GM12878 (cell line): ENCODE results near the gene USP15. TPM values are rescaled to one million over a fixed set of nuclear protein-coding genes. Genes with fewer than 3 reads are reported as not detected.

Experiments
- ATAC-seq: fragments of 200-7000 bp; cut with Tn5 transposase; 3 replicates; pipeline ENCODE4 v1.9.1; 2020; ENCODE audit warnings: mild to moderate bottlenecking, moderate library complexity
- BruUV-seq: library from RNA; stranded (reverse); fragments of 400-500 nt; replicated peaks from 2 replicates; lab custom pipeline; 2021; lab: Mats Ljungman, UMichigan
- CTCF ChIA-PET: fragments of 300-600 bp; sonication (Branson Sonifier 250); formaldehyde crosslinking; extraction: SDS; loops from one replicate; lab custom pipeline; 2021; ENCODE audit warnings: inconsistent platforms; lab: Yijun Ruan, JAX
- POLR2A ChIA-PET: fragments of 350-600 bp; formaldehyde crosslinking; extraction: SDS; loops from one replicate; lab custom pipeline; 2021; ENCODE audit warnings: inconsistent platforms; lab: Charles Lee
- RAD21 ChIA-PET: fragments of 300-600 bp; sonication (Branson Sonifier 250); formaldehyde crosslinking; loops from one replicate; lab custom pipeline; 2023; ENCODE audit warnings: antibody characterized with exemption; ENCODE audit not compliant: unreplicated experiment; lab: Charles Lee
- SMC1A ChIA-PET: fragments of 300-600 bp; sonication (Branson Sonifier 250); formaldehyde crosslinking; loops from one replicate; lab custom pipeline; 2023; ENCODE audit not compliant: unreplicated experiment, uncharacterized antibody; lab: Charles Lee
- DNase-seq: peaks from one replicate; pipeline ENCODE4 v3.0.0-alpha.2; 2011; ENCODE audit warnings: low read depth, low spot score
- FAIRE-seq: peaks from 3 replicates; lab custom pipeline; 2011; peaks lifted over from hg19 to GRCh38; lab: Jason Lieb, UNC
- H2AFZ ChIP-seq: 2 replicates; pipeline ENCODE4 v1.6.0; 2011; ENCODE audit warnings: low read depth, low read length, control low read depth; ENCODE audit not compliant: control insufficient read depth
- H3K27ac ChIP-seq: 2 replicates; pipeline ENCODE4 v1.5.1; 2011; ENCODE audit warnings: control low read depth; ENCODE audit not compliant: control insufficient read depth, insufficient read depth
- H3K27me3 ChIP-seq, 2 experiments: replicated peaks in 1 of 2; 2 replicates each; pipeline versions ENCODE4 v1.6.0 to v1.6.1; 2011; ENCODE audit warnings: low read length in 1 of 2; ENCODE audit not compliant: control insufficient read depth in 2 of 2, insufficient read depth in 2 of 2
- H3K36me3 ChIP-seq, 2 experiments: 2 replicates each; pipeline ENCODE4 v1.5.1; 2011; ENCODE audit warnings: low read length in 1 of 2; ENCODE audit not compliant: control insufficient read depth in 2 of 2, insufficient read depth in 2 of 2
- H3K4me1 ChIP-seq: 2 replicates; pipeline ENCODE4 v1.6.1; 2011; ENCODE audit warnings: mild to moderate bottlenecking, low read length, moderate library complexity, mixed read lengths; ENCODE audit not compliant: control insufficient read depth, insufficient read depth
- H3K4me2 ChIP-seq: 2 replicates; pipeline ENCODE4 v1.6.0; 2011; ENCODE audit warnings: control low read depth; ENCODE audit not compliant: control insufficient read depth, insufficient read depth
- H3K4me3 ChIP-seq: fragments of 200-600 bp; sonication (generic); 2 replicates; pipeline ENCODE4 v1.5.1; 2016
- H3K79me2 ChIP-seq: 2 replicates; pipeline ENCODE4 v1.6.0; 2011; ENCODE audit warnings: low read length; ENCODE audit not compliant: control insufficient read depth, insufficient read depth
- H3K9ac ChIP-seq: 2 replicates; pipeline ENCODE4 v1.8.0; 2011; ENCODE audit warnings: low read length, control low read depth, mixed read lengths; ENCODE audit not compliant: control insufficient read depth, insufficient read depth
- H3K9me3 ChIP-seq: replicated peaks from 3 replicates; pipeline ENCODE4 v1.5.1; 2011; ENCODE audit warnings: mild to moderate bottlenecking, low read length; ENCODE audit not compliant: control insufficient read depth, insufficient read depth
- H4K20me1 ChIP-seq: 2 replicates; pipeline ENCODE4 v1.6.0; 2011; ENCODE audit not compliant: control insufficient read depth, insufficient read depth
- ATF7 ChIP-seq: fragments of 450-650 bp; IDR thresholded peaks from 2 replicates; pipeline ENCODE4 v1.6.1; 2016; ENCODE audit warnings: low read depth, mild to moderate bottlenecking
- BHLHE40 ChIP-seq, 2 experiments: fragments of 450-650 bp in 1 of 2; IDR thresholded peaks; 2 replicates each; pipeline ENCODE4 v1.6.1; 2011 to 2017; ENCODE audit warnings: low read depth in 2 of 2, borderline replicate concordance in 1 of 2, improper control_type of control experiment in 1 of 2, low read length in 1 of 2, mild to moderate bottlenecking in 1 of 2
- CBX5 ChIP-seq: sonication (generic); IDR thresholded peaks from 2 replicates; pipeline ENCODE4 v1.6.1; 2016; ENCODE audit warnings: low read depth, moderate library complexity, mild to moderate bottlenecking, inconsistent platforms
- CHD4 ChIP-seq: fragments of 200-600 bp; sonication (generic); IDR thresholded peaks from 2 replicates; pipeline ENCODE4 v1.6.1; 2016; ENCODE audit warnings: mild to moderate bottlenecking
- E2F4 ChIP-seq: IDR thresholded peaks from 2 replicates; pipeline ENCODE4 v1.6.1; 2012; ENCODE audit warnings: low read depth, low read length, improper control_type of control experiment
- EGR1 ChIP-seq, 2 experiments: IDR thresholded peaks; 1 replicate in 1 of 2; 2 replicates in 1 of 2; pipeline ENCODE4 v1.6.1; 2011 to 2012; ENCODE audit warnings: low read depth in 2 of 2, low read length in 2 of 2, borderline replicate concordance in 1 of 2, mild to moderate bottlenecking in 1 of 2, moderate library complexity in 1 of 2
- MEF2A ChIP-seq: IDR thresholded peaks from 2 replicates; pipeline ENCODE4 v1.6.1; 2011; ENCODE audit warnings: low read depth, mild to moderate bottlenecking, low read length, moderate library complexity; ENCODE audit not compliant: insufficient read depth
- MEF2B ChIP-seq: fragments of 450-650 bp; IDR thresholded peaks from 2 replicates; pipeline ENCODE4 v1.6.1; 2018; ENCODE audit warnings: mild to moderate bottlenecking, moderate library complexity; ENCODE audit not compliant: partially characterized antibody, poor library complexity, severe bottlenecking
- PBX3 ChIP-seq: IDR thresholded peaks from 2 replicates; pipeline ENCODE4 v1.6.1; 2011; ENCODE audit warnings: mild to moderate bottlenecking, low read depth, low read length, moderate library complexity; ENCODE audit not compliant: insufficient replicate concordance
- PML ChIP-seq: IDR thresholded peaks from 2 replicates; pipeline ENCODE4 v1.6.1; 2012; ENCODE audit warnings: low read length, inconsistent platforms
- POLR2A ChIP-seq: IDR thresholded peaks from 2 replicates; pipeline ENCODE4 v1.6.1; 2011; ENCODE audit warnings: low read depth, mild to moderate bottlenecking, low read length
- RFX5 ChIP-seq: IDR thresholded peaks from 2 replicates; pipeline ENCODE4 v1.6.1; 2011; ENCODE audit warnings: low read depth, low read length, improper control_type of control experiment
- SMAD5 ChIP-seq: IDR thresholded peaks from 2 replicates; pipeline ENCODE4 v1.6.1; 2016; ENCODE audit warnings: antibody characterized with exemption, low read depth
- TAF1 ChIP-seq: IDR thresholded peaks from 2 replicates; pipeline ENCODE4 v1.6.1; 2011; ENCODE audit warnings: mild to moderate bottlenecking, low read depth, low read length, borderline replicate concordance
- TARDBP ChIP-seq: IDR thresholded peaks from 2 replicates; pipeline ENCODE4 v1.6.1; 2016; ENCODE audit warnings: borderline replicate concordance
- WRNIP1 ChIP-seq: IDR thresholded peaks from 2 replicates; pipeline ENCODE4 v1.6.1; 2011; ENCODE audit warnings: low read depth, low read length, improper control_type of control experiment, borderline replicate concordance
- ZNF274 ChIP-seq: IDR thresholded peaks from one replicate; pipeline ENCODE4 v1.8.0; 2011; ENCODE audit not compliant: insufficient read length, insufficient read depth
- ZNF622 ChIP-seq: fragments of 450-650 bp; IDR thresholded peaks from 2 replicates; pipeline ENCODE4 v1.6.1; 2017; ENCODE audit warnings: mild to moderate bottlenecking, inconsistent platforms
- ZSCAN29 ChIP-seq: fragments of 450-650 bp; IDR thresholded peaks from 2 replicates; pipeline ENCODE4 v1.6.1; 2017; ENCODE audit warnings: mild to moderate bottlenecking, moderate library complexity
- whole genome bisulfite sequencing: methylation state at CpG from one replicate; pipeline ENCODE4 v1.1.6; 2016; ENCODE audit warnings: low lambda C conversion rate; ENCODE audit not compliant: insufficient replicate concordance, insufficient coverage; ENCODE audit errors: missing lambda C conversion rate; 5-methylcytosine and 5-hydroxymethylcytosine counted together
- in situ Hi-C: fragments of 300-500 bp; cut with MboI; formaldehyde crosslinking; loops from 9 replicates; pipeline ENCODE4 v1.14.3; 2018; ENCODE audit warnings: mixed read lengths
- intact Hi-C: fragments of 100-400 bp; cut with micrococcal nuclease; formaldehyde crosslinking; loops from one replicate; pipeline ENCODE4 v1.14.2; 2022; ENCODE audit not compliant: unreplicated experiment
- polyA plus RNA-seq, 11 experiments: library from polyadenylated mRNA; depleted of rRNA in 4 of 11; unstranded in 6 of 11; stranded (reverse) in 5 of 11; fragments of >200 nt; fragmentation: Nextera tagmentation in 4 of 11; fragmentation: Illumina TruSeq in 1 of 11; extraction: Ambion mirVana in 4 of 11; extraction: Trizol in 1 of 11; gene quantifications; 1 replicate in 1 of 11; 2 replicates in 10 of 11; pipeline versions ENCODE4 v1.2.1 to v1.2.3, GENCODE V29; 2011 to 2016; ENCODE audit warnings: inconsistent platforms in 2 of 11, missing spikeins in 2 of 11, low read depth in 1 of 11
- total RNA-seq, 4 experiments: library from RNA; depleted of rRNA in 3 of 4; stranded (reverse); fragments of >200 nt in 3 of 4; fragmentation: Illumina TruSeq in 1 of 4; extraction: Trizol in 1 of 4; gene quantifications; 2 replicates each; pipeline versions ENCODE4 v1.2.1 to v1.2.3, GENCODE V29; 2013 to 2021
- TF ChIP-seq, protein P1 (sequence below): IDR thresholded peaks from 2 replicates; pipeline ENCODE4 v1.6.1; 2012; ENCODE audit warnings: low read depth, low read length, improper control_type of control experiment

The USP15 gene
- total and polyA plus RNA-seq, 10 of the 15 experiments (the other 5 are each of a cell fraction or from before 2014, with no cell fraction given): 57.6 to 101 (median 90.2) TPM

DNA sequence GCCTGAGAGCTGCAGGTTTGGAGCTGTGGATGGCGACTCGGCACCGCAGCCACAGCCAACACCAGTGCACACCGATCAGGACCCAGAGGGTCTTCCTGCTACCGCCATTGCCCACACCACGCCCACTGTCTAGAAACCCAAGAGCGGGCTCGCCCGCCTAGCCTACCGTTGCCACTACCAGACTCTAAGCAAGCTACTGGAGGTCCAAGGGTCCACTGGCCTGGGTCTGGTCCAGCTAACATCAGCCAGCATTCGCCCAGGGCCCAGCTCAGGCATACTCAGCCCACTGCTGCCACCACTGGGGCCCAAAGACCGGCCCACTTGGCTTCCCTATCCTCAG is 175.9 kb downstream of the USP15 start:
- ATAC-seq: peak; percentile 30
- WGBS: 87% methylated on average over 12 of the region's 12 CpGs
- H3K27me3 ChIP-seq: 0 out of 4 replicates have a peak, but pooled peaks cover 0 to 1% of the 10 kb centered on the region in 2 experiments
- H3K4me2 ChIP-seq: peak overlapping the region; percentile 99; the same call in 1 of the 2 replicates
- CTCF ChIA-PET: interaction anchor here (0.6 to 5.7 kb wide), 12 partner anchors 12 to 1448 kb away, joined by 3 to 169 read pairs (median 9); partner anchors contain the start of gene MON2
- no peaks in the 10 kb centered on the region for H3K36me3 ChIP-seq
- H3K79me2 ChIP-seq: no peaks in the 10 kb centered on the region
- no peak overlapping the region for H3K9ac ChIP-seq
- RAD21 ChIA-PET: interaction anchor here (0.8 to 4.9 kb wide), 5 partner anchors 10 to 362 kb away, joined by 3 to 57 read pairs (median 4); no protein-coding TSS in a partner anchor
- no peak overlapping the region for H3K27ac ChIP-seq
- BruUV-seq: no TSS peak
- intact Hi-C loops: loop anchor here (5.0 kb wide), 2 partner anchors 146 to 376 kb away; no protein-coding TSS in a partner anchor
- peaks cover 14% of the 10 kb centered on the region for H3K4me1 ChIP-seq
- FAIRE-seq: no peak
- H3K9me3 ChIP-seq: no peaks in the 10 kb centered on the region
- in situ Hi-C loops: loop anchor here (5.0 to 25.0 kb wide), 2 partner anchors 356 to 626 kb away; no protein-coding TSS in a partner anchor
- POLR2A ChIA-PET: no interaction called here
- TF ChIP-seq RFX5: no peak
- no peak for TF ChIP-seq PBX3
- TF ChIP-seq WRNIP1: no peak
- no peak for TF ChIP-seq ATF7
- TF ChIP-seq TAF1: no peak
- TF ChIP-seq E2F4: no peak
- no peak for TF ChIP-seq POLR2A
- TF ChIP-seq MEF2A: no peak
- TF ChIP-seq, protein P1, sequence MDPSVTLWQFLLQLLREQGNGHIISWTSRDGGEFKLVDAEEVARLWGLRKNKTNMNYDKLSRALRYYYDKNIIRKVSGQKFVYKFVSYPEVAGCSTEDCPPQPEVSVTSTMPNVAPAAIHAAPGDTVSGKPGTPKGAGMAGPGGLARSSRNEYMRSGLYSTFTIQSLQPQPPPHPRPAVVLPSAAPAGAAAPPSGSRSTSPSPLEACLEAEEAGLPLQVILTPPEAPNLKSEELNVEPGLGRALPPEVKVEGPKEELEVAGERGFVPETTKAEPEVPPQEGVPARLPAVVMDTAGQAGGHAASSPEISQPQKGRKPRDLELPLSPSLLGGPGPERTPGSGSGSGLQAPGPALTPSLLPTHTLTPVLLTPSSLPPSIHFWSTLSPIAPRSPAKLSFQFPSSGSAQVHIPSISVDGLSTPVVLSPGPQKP: no peak
- no peak for TF ChIP-seq BHLHE40 (IDR thresholded peaks at IDR 0.05; ENCODE audit: borderline replicate concordance in 1 of 2, low read depth in 2 of 2, low read length in 1 of 2)
- no peak for TF ChIP-seq MEF2B
- TF ChIP-seq CHD4: no peak
- TF ChIP-seq ZNF274: no peak
- TF ChIP-seq ZNF622: no peak
- TF ChIP-seq CBX5: no peak
- no peak for TF ChIP-seq EGR1 (IDR thresholded peaks at IDR 0.05; ENCODE audit: borderline replicate concordance in 1 of 2, low read depth in 2 of 2, low read length in 2 of 2)
- TF ChIP-seq TARDBP: no peak
- TF ChIP-seq ZSCAN29: no peak
- TF ChIP-seq SMAD5: no peak
- no peak for TF ChIP-seq PML
- peak overlapping the region; percentile 79; the same call in 1 of the 2 replicates for H2AFZ ChIP-seq
- H3K4me3 ChIP-seq: no peak overlapping the region
- DNase-seq: no peak
- H4K20me1 ChIP-seq: no peaks in the 10 kb centered on the region
- SMC1A ChIA-PET: interaction anchor here (1.0 to 5.3 kb wide), 6 partner anchors 8 to 374 kb away, joined by 3 to 112 read pairs (median 6); no protein-coding TSS in a partner anchor
